GM18526 (cell line): ENCODE results near the gene ALDH3B1.

Experiments
- POLR2A ChIP-seq: IDR thresholded peaks from 3 replicates; pipeline ENCODE4 v1.6.1; 2011; ENCODE audit not compliant: insufficient read length; ENCODE audit errors: extremely low read depth

Gene ALDH3B1

DNA sequence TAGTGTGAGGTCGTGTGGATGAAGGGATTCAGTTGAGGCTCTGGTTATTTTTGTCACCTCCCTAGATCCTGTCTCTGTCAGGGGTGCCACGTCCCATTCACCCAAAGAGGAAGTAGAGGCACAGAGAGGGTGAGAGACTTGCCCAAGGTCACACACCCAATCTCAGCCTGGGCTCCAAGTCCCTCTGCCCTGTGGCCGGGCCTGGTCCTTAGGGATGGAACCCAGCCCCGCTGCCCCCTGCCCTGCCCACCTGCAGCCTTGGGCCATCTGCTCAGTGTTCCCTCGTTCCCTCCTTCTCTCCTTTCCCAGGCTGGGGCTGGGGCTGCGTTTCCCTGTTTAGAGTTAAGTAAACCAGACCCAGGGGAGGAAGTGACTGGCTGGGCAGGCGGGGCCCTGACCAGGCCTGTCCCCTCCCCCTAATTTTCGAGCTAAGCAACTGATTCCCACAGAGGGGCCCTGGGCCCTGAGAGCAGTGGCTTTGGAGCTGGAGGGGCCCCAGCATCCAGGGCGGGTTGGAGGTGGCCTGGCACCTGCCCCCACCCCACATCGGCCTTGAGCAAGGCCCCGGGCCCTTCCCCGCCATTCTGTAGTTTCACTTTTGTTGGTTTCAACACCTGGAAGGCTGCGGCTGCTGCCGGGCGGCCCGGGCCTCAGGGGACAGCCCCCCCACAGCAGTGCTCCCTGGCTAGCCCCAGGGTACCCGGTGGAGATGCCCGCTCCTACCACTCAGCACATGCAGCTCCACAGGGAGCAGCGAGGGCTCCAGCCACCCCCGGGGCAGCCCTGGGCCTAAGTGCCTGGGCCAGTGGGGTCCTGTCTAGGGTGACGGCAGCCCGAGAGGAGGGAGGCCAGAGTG, 30.2 kb downstream of the ALDH3B1 start:
- TF ChIP-seq POLR2A = peak; percentile 51

GRCh38 chr11:68040957-68041591, 30.9 kb downstream of the ALDH3B1 start:
- TF ChIP-seq POLR2A = no peak

- TF ChIP-seq POLR2A = no peak
Observed at GRCh38 chr11:68041617-68042218, 31.6 kb downstream of the ALDH3B1 start.

DNA sequence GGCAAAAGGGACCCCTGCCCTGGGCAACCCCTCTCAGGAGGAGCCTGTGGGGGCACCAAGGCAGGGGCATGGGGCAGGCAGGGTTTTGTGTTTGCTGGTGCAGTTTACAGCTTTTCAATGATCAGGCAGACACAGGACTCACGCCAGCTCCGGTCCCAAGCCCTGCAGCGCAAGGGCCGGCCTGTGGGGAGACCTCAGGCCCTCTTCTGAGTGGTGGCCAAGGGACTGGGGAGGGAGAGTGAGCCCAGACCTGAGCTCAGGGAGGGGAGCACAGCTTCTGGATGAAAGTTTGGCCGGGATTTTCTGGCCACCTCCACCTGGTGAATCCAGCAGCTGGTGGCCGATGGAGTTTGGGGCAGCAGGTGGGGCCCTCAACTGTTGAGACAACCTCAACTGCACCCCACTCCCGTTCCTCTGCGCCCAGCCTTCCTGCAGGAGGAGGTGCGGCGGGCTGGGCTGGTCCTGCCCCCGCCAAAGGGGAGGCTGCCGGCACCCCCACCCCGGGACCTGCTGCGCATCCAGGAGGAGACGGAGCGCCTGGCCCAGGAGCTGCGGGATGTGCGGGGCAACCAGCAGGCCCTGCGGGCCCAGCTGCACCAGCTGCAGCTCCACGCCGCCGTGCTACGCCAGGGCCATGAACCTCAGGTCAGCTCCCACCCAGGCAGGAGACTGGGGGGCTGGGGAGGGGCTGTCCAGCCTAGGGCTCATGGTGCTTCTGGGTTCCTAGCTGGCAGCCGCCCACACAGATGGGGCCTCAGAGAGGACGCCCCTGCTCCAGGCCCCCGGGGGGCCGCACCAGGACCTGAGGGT, 32.3 kb downstream of the ALDH3B1 start:
- no peak for TF ChIP-seq POLR2A

- TF ChIP-seq POLR2A = no peak
Observed at GRCh38 chr11:68043029-68043348, 32.9 kb downstream of the ALDH3B1 start.

- TF ChIP-seq POLR2A = no peak
Observed at GRCh38 chr11:68043349-68044144, 33.4 kb downstream of the ALDH3B1 start.

DNA sequence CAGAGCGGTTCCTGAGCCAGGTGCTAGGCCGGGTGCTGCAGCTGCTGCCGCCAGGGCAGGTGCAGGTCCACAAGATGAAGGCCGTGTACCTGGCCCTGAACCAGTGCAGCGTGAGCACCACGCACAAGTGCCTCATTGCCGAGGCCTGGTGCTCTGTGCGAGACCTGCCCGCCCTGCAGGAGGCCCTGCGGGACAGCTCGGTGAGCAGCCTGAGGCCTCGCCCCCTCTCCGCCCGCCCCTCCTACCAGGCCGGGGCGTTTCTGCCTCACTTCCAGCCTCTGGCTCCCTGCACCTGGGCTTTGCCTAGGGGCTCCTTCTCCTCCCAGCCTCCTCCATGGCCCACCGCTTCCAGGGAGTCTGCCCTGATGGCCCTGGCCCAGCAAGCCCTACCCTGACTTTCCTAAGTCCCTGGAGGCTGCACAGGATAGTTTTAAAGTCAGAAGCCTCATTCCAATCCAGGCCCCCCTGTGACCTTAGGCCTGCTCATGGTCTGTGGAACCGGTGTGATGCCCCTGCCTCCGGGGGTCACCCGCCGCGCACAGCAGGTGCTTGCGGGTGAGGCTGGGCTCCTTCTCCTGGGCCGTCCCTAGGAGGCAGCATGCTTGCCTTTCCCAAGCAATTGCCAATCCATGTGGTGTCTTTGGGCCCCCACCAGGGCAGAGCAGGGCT, 34.2 kb downstream of the ALDH3B1 start:
- no peak for TF ChIP-seq POLR2A

DNA sequence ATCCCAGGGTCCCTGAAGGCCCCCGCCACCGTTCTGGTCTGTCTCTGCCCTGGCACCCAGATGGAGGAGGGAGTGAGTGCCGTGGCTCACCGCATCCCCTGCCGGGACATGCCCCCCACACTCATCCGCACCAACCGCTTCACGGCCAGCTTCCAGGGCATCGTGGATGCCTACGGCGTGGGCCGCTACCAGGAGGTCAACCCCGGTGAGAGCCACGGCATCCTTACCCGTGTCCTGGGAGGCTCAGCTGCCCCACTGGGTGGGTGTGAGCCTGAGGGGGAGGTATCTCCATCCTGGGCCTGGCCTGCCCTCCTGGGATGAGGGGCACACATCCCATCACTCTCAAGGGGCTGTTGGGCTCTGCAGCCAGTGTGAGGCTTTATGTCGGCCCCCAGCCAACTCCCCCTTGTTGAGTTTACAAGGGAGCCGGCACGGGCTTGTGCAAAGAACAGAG, 34.8 kb downstream of the ALDH3B1 start:
- TF ChIP-seq POLR2A = no peak

DNA sequence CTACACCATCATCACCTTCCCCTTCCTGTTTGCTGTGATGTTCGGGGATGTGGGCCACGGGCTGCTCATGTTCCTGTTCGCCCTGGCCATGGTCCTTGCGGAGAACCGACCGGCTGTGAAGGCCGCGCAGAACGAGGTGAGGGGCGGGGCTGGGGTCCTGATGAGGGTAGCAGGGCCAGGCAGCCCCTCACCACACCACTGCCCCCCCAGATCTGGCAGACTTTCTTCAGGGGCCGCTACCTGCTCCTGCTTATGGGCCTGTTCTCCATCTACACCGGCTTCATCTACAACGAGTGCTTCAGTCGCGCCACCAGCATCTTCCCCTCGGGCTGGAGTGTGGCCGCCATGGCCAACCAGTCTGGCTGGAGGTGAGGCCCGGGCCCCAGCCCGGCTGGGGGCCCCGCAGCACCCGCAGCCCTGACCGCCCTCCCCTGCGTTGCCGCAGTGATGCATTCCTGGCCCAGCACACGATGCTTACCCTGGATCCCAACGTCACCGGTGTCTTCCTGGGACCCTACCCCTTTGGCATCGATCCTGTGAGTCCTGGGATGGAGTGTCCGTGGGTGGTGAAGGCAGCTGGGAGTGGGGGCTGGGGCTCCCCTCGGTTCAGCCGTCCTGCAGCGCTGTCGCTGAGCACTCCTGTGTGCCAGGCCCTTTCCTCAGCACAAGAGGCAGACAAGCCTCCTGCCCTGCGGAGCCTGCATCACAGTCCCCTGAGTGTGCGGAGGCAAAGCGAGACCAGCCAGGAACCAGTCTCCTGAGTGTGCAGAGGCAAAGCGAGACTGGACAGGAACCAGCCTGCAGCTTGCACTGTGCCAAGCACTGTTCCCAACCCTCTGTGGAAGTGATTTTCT, 37.5 kb downstream of the ALDH3B1 start:
- no peak for TF ChIP-seq POLR2A

DNA sequence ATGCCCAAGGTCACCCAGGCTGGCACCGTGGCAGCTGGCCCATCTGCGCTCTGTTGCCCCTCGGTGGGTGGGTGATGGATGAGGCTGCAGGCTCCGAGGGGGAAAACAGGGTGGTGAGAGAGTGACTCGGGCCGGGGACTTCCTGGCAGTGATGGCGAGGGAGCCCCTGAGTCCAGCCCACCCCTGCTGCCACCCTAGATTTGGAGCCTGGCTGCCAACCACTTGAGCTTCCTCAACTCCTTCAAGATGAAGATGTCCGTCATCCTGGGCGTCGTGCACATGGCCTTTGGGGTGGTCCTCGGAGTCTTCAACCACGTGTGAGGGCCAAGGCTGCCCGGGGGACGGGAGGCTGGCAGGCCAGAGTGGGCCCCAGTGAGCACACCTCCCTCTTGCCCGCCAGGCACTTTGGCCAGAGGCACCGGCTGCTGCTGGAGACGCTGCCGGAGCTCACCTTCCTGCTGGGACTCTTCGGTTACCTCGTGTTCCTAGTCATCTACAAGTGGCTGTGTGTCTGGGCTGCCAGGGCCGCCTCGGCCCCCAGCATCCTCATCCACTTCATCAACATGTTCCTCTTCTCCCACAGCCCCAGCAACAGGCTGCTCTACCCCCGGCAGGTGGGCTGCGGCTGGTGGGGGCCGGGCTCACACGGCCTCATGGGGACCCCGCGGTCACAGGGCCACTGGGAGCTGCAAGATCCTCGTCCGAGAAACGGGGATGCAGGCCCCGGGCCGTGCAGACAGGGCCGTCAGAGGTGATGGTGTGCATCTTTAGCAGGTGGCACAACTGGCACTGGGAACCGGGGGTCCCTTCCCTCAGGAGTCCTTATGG, 38.8 kb downstream of the ALDH3B1 start:
- TF ChIP-seq POLR2A = no peak

- no peak for TF ChIP-seq POLR2A
Observed at GRCh38 chr11:68049509-68050370, 39.6 kb downstream of the ALDH3B1 start.

GRCh38 chr11:68050371-68050841, 40.3 kb downstream of the ALDH3B1 start:
- no peak for TF ChIP-seq POLR2A
